Keratinocyte (primary cell): ENCODE data around the gene TSPYL2. TPM values are rescaled to one million over a fixed set of nuclear protein-coding genes. Genes with fewer than 3 reads are reported as not detected.

Source experiments
- DNase-seq: peaks from one replicate; pipeline ENCODE4 v3.0.0-alpha.2; 2011; ENCODE audit warnings: low read depth, missing footprints, low spot score
- FAIRE-seq: peaks from 2 replicates; lab custom pipeline; 2011; peaks lifted over from hg19 to GRCh38; lab: Jason Lieb, UNC
- H2AFZ ChIP-seq: 2 replicates; pipeline ENCODE4 v1.6.0; 2012; ENCODE audit warnings: low read length, control low read depth, inconsistent platforms; ENCODE audit not compliant: control insufficient read depth
- H3K27ac ChIP-seq: 2 replicates; pipeline ENCODE4 v1.5.1; 2011; ENCODE audit warnings: low read length; ENCODE audit not compliant: control insufficient read depth, insufficient read depth
- H3K27me3 ChIP-seq: 3 replicates; pipeline ENCODE4 v1.6.0; 2011; ENCODE audit warnings: low read length; ENCODE audit not compliant: control insufficient read depth, insufficient read depth; ENCODE audit errors: extremely low read depth
- H3K36me3 ChIP-seq, 2 experiments: 2 replicates in 1 of 2; 3 replicates in 1 of 2; pipeline ENCODE4 v1.5.1; 2011; ENCODE audit warnings: low read length in 2 of 2, mild to moderate bottlenecking in 1 of 2; ENCODE audit not compliant: control insufficient read depth in 2 of 2, insufficient read depth in 2 of 2; ENCODE audit errors: extremely low read depth in 1 of 2
- H3K4me1 ChIP-seq: 3 replicates; pipeline ENCODE4 v1.5.1; 2011; ENCODE audit warnings: low read length; ENCODE audit not compliant: control insufficient read depth, insufficient read depth; ENCODE audit errors: extremely low read depth
- H3K4me2 ChIP-seq: 3 replicates; pipeline ENCODE4 v1.6.0; 2011; ENCODE audit warnings: low read depth, low read length; ENCODE audit not compliant: control insufficient read depth, insufficient read depth; ENCODE audit errors: extremely low read depth
- H3K4me3 ChIP-seq, 3 experiments: fragments of 200-600 bp in 1 of 3; sonication (generic) in 1 of 3; 2 replicates in 2 of 3; 3 replicates in 1 of 3; pipeline ENCODE4 v1.5.1; 2011 to 2016; ENCODE audit warnings: low read length in 3 of 3, mild to moderate bottlenecking in 3 of 3, control low read depth in 2 of 3, inconsistent platforms in 1 of 3, low read depth in 1 of 3, mixed read lengths in 1 of 3, mixed run types in 1 of 3, moderate library complexity in 1 of 3; ENCODE audit not compliant: control insufficient read depth in 2 of 3, insufficient read depth in 2 of 3; ENCODE audit errors: extremely low read depth in 1 of 3
- H3K79me2 ChIP-seq: 2 replicates; pipeline ENCODE4 v1.6.0; 2012; ENCODE audit warnings: low read length; ENCODE audit not compliant: control insufficient read depth, insufficient read depth
- H3K9ac ChIP-seq: 3 replicates; pipeline ENCODE4 v1.6.0; 2011; ENCODE audit warnings: low read length; ENCODE audit not compliant: control insufficient read depth, insufficient read depth; ENCODE audit errors: extremely low read depth
- H3K9me1 ChIP-seq: 3 replicates; pipeline ENCODE4 v1.6.0; 2011; ENCODE audit warnings: low read length; ENCODE audit not compliant: control insufficient read depth, insufficient read depth; ENCODE audit errors: extremely low read depth
- H3K9me3 ChIP-seq: 2 replicates; pipeline ENCODE4 v1.5.1; 2012; ENCODE audit warnings: low read depth, low read length; ENCODE audit not compliant: control insufficient read depth
- H4K20me1 ChIP-seq: 3 replicates; pipeline ENCODE4 v1.6.0; 2011; ENCODE audit warnings: low read length; ENCODE audit not compliant: control insufficient read depth, insufficient read depth; ENCODE audit errors: extremely low read depth
- CTCF ChIP-seq, 3 experiments: IDR thresholded peaks in 1 of 3; conservative IDR thresholded peaks in 1 of 3; optimal IDR thresholded peaks in 1 of 3; 2 replicates in 2 of 3; 3 replicates in 1 of 3; pipeline versions ENCODE3 to v1.5.1; 2011; ENCODE audit warnings: low read length in 3 of 3, mild to moderate bottlenecking in 3 of 3, moderate library complexity in 2 of 3, control low read depth in 1 of 3, inconsistent platforms in 1 of 3; ENCODE audit not compliant: insufficient read depth in 2 of 3; ENCODE audit errors: extremely low read depth in 1 of 3
- EZH2 ChIP-seq: IDR thresholded peaks from one replicate; pipeline ENCODE4 v1.6.1; 2012; ENCODE audit warnings: inconsistent platforms, mild to moderate bottlenecking, low read length, moderate library complexity
- dilution Hi-C: fragments of 300-500 bp; cut with MboI; formaldehyde crosslinking; loops from one replicate; pipeline ENCODE4 v1.7.0; 2020; ENCODE audit warnings: low sequenced_read_pairs; ENCODE audit not compliant: extremely low pct_ligation_motif_present
- polyA plus RNA-seq, 5 experiments: library from polyadenylated mRNA; depleted of rRNA in 3 of 5; stranded (reverse) in 3 of 5; stranded (forward) in 1 of 5; unstranded in 1 of 5; fragments of >200 nt; gene quantifications; 1 replicate in 1 of 5; 2 replicates in 3 of 5; 3 replicates in 1 of 5; pipeline versions ENCODE4 v1.2.1 to v1.2.3, GENCODE V29; 2011 to 2012; ENCODE audit warnings: missing spikeins in 2 of 5, low read depth in 1 of 5, low replicate concordance in 1 of 5

The TSPYL2 gene
- polyA plus RNA-seq, 1 donor (not counting 4 experiments of a cell fraction or from before 2014, with no cell fraction given) = 17.9 TPM

- peak overlapping the region; percentile 74 for H3K9ac ChIP-seq
- dilution Hi-C loops = no loop called here
- FAIRE-seq (no peak), DNase-seq (no peak)
- no peak for TF ChIP-seq EZH2
- TF ChIP-seq CTCF (optimal IDR thresholded peaks at IDR 0.05 in 1 of 3, IDR thresholded peaks at IDR 0.05 in 1 of 3, conservative IDR thresholded peaks at IDR 0.05 in 1 of 3; ENCODE audit: extremely low read depth in 1 of 3, insufficient read depth in 2 of 3, low read length in 3 of 3) = no peak
- H3K4me2 ChIP-seq = peak overlapping the region; percentile 76
- H3K9me3 ChIP-seq = no peaks in the 10 kb centered on the region
- H2AFZ ChIP-seq = no peak overlapping the region
- H3K9me1 ChIP-seq = no peaks in the 10 kb centered on the region
- peaks cover 2% of the 10 kb centered on the region for H3K79me2 ChIP-seq
- peak overlapping the region; percentile 68 for H3K27ac ChIP-seq
- H3K4me1 ChIP-seq = peaks cover 6% of the 10 kb centered on the region
- no peaks in the 10 kb centered on the region for H3K27me3 ChIP-seq
- peak overlapping the region; percentile 63 to 69 (median 66) for H3K4me3 ChIP-seq
- no peaks in the 10 kb centered on the region for H4K20me1 ChIP-seq
- peaks cover 8 to 10% of the 10 kb centered on the region in 2 experiments for H3K36me3 ChIP-seq
Observed at GRCh38 chrX:53082773-53083616, 828 bp downstream of the TSPYL2 start.

GRCh38 chrX:53084043-53084570, 1.9 kb downstream of the TSPYL2 start:
- H3K36me3 ChIP-seq = peaks cover 8 to 10% of the 10 kb centered on the region in 2 experiments
- H3K27me3 ChIP-seq = no peaks in the 10 kb centered on the region
- DNase-seq = no peak
- H3K9ac ChIP-seq = no peak overlapping the region
- H3K9me1 ChIP-seq = no peaks in the 10 kb centered on the region
- peaks cover 2% of the 10 kb centered on the region for H3K79me2 ChIP-seq
- H3K4me1 ChIP-seq = peaks cover 7% of the 10 kb centered on the region
- TF ChIP-seq CTCF (optimal IDR thresholded peaks at IDR 0.05 in 1 of 3, IDR thresholded peaks at IDR 0.05 in 1 of 3, conservative IDR thresholded peaks at IDR 0.05 in 1 of 3; ENCODE audit: extremely low read depth in 1 of 3, insufficient read depth in 2 of 3, low read length in 3 of 3) = no peak
- no peak for TF ChIP-seq EZH2
- H3K27ac ChIP-seq = no peak overlapping the region
- H2AFZ ChIP-seq = no peak overlapping the region
- FAIRE-seq = peak; percentile 51
- no peaks in the 10 kb centered on the region for H3K9me3 ChIP-seq
- H3K4me2 ChIP-seq = no peak overlapping the region
- no peaks in the 10 kb centered on the region for H4K20me1 ChIP-seq
- H3K4me3 ChIP-seq = no peak overlapping the region
- dilution Hi-C loops = no loop called here
